ENCODE results near the gene SND1.

DNA sequence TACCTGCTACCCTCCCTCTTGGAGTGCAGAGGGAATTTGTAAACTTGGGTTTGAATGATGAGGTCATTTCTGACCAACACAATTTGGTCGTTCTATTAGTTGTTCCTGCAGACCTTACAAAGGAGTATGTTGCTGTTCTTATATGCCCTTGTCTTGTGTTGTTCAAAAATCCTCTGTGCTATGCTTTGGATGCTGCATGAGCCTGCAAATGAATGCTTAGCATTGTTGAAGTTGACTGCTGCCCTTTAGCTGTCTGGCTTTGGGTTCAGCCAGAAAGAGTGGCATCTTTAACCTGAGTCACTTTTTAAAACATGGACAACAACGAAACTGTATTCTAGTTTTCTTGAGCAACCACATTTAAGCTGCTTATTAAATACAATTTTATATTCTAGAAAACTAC is 80.3 kb downstream of the SND1 start:
- TF ChIP-seq, protein P1, sequence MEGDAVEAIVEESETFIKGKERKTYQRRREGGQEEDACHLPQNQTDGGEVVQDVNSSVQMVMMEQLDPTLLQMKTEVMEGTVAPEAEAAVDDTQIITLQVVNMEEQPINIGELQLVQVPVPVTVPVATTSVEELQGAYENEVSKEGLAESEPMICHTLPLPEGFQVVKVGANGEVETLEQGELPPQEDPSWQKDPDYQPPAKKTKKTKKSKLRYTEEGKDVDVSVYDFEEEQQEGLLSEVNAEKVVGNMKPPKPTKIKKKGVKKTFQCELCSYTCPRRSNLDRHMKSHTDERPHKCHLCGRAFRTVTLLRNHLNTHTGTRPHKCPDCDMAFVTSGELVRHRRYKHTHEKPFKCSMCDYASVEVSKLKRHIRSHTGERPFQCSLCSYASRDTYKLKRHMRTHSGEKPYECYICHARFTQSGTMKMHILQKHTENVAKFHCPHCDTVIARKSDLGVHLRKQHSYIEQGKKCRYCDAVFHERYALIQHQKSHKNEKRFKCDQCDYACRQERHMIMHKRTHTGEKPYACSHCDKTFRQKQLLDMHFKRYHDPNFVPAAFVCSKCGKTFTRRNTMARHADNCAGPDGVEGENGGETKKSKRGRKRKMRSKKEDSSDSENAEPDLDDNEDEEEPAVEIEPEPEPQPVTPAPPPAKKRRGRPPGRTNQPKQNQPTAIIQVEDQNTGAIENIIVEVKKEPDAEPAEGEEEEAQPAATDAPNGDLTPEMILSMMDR (IDR thresholded peaks at IDR 0.05; ENCODE audit: low read depth, low read length, missing input control): no peak
- TF ChIP-seq, protein P2, sequence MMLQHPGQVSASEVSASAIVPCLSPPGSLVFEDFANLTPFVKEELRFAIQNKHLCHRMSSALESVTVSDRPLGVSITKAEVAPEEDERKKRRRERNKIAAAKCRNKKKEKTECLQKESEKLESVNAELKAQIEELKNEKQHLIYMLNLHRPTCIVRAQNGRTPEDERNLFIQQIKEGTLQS (IDR thresholded peaks at IDR 0.05): no peak
- no peak for TF ChIP-seq TAF1 (conservative IDR thresholded peaks at IDR 0.05)
- TF ChIP-seq, protein P3, sequence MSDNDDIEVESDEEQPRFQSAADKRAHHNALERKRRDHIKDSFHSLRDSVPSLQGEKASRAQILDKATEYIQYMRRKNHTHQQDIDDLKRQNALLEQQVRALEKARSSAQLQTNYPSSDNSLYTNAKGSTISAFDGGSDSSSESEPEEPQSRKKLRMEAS (IDR thresholded peaks at IDR 0.05): no peak
- TF ChIP-seq GABPA (IDR thresholded peaks at IDR 0.05 in 1 of 2, conservative IDR thresholded peaks at IDR 0.05 in 1 of 2): no peak
- TF ChIP-seq FOXA1 (IDR thresholded peaks at IDR 0.05): no peak
- TF ChIP-seq, protein P4, sequence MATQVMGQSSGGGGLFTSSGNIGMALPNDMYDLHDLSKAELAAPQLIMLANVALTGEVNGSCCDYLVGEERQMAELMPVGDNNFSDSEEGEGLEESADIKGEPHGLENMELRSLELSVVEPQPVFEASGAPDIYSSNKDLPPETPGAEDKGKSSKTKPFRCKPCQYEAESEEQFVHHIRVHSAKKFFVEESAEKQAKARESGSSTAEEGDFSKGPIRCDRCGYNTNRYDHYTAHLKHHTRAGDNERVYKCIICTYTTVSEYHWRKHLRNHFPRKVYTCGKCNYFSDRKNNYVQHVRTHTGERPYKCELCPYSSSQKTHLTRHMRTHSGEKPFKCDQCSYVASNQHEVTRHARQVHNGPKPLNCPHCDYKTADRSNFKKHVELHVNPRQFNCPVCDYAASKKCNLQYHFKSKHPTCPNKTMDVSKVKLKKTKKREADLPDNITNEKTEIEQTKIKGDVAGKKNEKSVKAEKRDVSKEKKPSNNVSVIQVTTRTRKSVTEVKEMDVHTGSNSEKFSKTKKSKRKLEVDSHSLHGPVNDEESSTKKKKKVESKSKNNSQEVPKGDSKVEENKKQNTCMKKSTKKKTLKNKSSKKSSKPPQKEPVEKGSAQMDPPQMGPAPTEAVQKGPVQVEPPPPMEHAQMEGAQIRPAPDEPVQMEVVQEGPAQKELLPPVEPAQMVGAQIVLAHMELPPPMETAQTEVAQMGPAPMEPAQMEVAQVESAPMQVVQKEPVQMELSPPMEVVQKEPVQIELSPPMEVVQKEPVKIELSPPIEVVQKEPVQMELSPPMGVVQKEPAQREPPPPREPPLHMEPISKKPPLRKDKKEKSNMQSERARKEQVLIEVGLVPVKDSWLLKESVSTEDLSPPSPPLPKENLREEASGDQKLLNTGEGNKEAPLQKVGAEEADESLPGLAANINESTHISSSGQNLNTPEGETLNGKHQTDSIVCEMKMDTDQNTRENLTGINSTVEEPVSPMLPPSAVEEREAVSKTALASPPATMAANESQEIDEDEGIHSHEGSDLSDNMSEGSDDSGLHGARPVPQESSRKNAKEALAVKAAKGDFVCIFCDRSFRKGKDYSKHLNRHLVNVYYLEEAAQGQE (IDR thresholded peaks at IDR 0.05): no peak
- no peak for TF ChIP-seq SP1 (IDR thresholded peaks at IDR 0.05)

Data from liver (tissue), 3 donors.